Cardiac muscle cell (in vitro differentiated cells and primary cell): ENCODE data around the gene COL28A1. TPM values are rescaled to one million over a fixed set of nuclear protein-coding genes. Genes with fewer than 3 reads are reported as not detected.
"Not testable (repeated sequence)": the region's sequence is repeated elsewhere in the genome, so short reads cannot be mapped to it uniquely, and the experiment has no call there.

Experiments
- DNase-seq, 2 donors: peaks; one replicate each; pipeline versions ENCODE4 v3.0.0 to v3.0.0-alpha.2; 2010 to 2017; ENCODE audit warnings: low read depth in 1 of 2, low spot score in 1 of 2
- H3K27ac ChIP-seq: fragments of 200-600 bp; sonication (generic); 2 replicates; pipeline ENCODE4 v1.5.1; 2016
- H3K27me3 ChIP-seq: fragments of 200-600 bp; sonication (generic); 2 replicates; pipeline ENCODE4 v1.6.0; 2016; ENCODE audit warnings: control low read depth
- H3K36me3 ChIP-seq: fragments of 200-600 bp; sonication (generic); 2 replicates; pipeline ENCODE4 v1.5.1; 2016; ENCODE audit warnings: control low read depth
- H3K4me1 ChIP-seq: fragments of 200-600 bp; sonication (generic); 2 replicates; pipeline ENCODE4 v1.8.1; 2017; ENCODE audit warnings: low read depth, mild to moderate bottlenecking, mixed run types
- H3K4me3 ChIP-seq: fragments of 200-600 bp; sonication (generic); 2 replicates; pipeline ENCODE4 v1.5.1; 2016; ENCODE audit warnings: mild to moderate bottlenecking
- H3K9me3 ChIP-seq: fragments of 200-600 bp; sonication (generic); 2 replicates; pipeline ENCODE4 v1.5.1; 2017; ENCODE audit warnings: low read depth, mild to moderate bottlenecking, control low read depth
- CTCF ChIP-seq: IDR thresholded peaks from 2 replicates; pipeline ENCODE4 v1.5.1; 2012; ENCODE audit warnings: low read depth, mild to moderate bottlenecking, low read length
- polyA plus RNA-seq: library from polyadenylated mRNA; unstranded; fragments of >200 nt; fragmentation: Nextera tagmentation; extraction: Ambion mirVana; gene quantifications from 2 replicates; pipeline ENCODE4 v1.2.1, GENCODE V29; 2016
- total RNA-seq: library from RNA; depleted of rRNA; stranded (reverse); fragments of >200 nt; gene quantifications from 2 replicates; pipeline ENCODE4 v1.2.3, GENCODE V29; 2016

COL28A1 gene
- total and polyA plus RNA-seq, 2 experiments from 2014 or later = 0.65 to 0.83 TPM

- Histone ChIP-seq H3K36me3 (no peaks in the 10 kb centered on the region), H3K9me3 (no peaks in the 10 kb centered on the region), H3K27ac (no peak overlapping the region), H3K4me3 (no peak overlapping the region), H3K4me1 (no peaks in the 10 kb centered on the region), H3K27me3 (no peaks in the 10 kb centered on the region)
- TF ChIP-seq CTCF = no peak
- no peak for DNase-seq
These were observed 56.3 kb downstream of the COL28A1 start for GRCh38 chr7:7479275-7479805.

- no peaks in the 10 kb centered on the region for H3K27me3 ChIP-seq
- H3K4me1 ChIP-seq = no peaks in the 10 kb centered on the region
- H3K27ac ChIP-seq = no peak overlapping the region
- no peak for TF ChIP-seq CTCF
- no peak for DNase-seq
- no peak overlapping the region for H3K4me3 ChIP-seq
- H3K9me3 ChIP-seq = no peaks in the 10 kb centered on the region
- no peaks in the 10 kb centered on the region for H3K36me3 ChIP-seq
These were observed 57.1 kb downstream of the COL28A1 start for GRCh38 chr7:7478569-7478968.

- H3K27ac ChIP-seq, H3K4me1 ChIP-seq, H3K4me3 ChIP-seq, H3K36me3 ChIP-seq, DNase-seq, H3K9me3 ChIP-seq, H3K27me3 ChIP-seq: not testable (repeated sequence)
These were observed 58.0 kb downstream of the COL28A1 start for GRCh38 chr7:7477641-7478040.

GRCh38 chr7:7476381-7476780, 59.3 kb downstream of the COL28A1 start:
- Histone ChIP-seq H3K4me3 (no peak overlapping the region), H3K27me3 (no peaks in the 10 kb centered on the region), H3K36me3 (no peaks in the 10 kb centered on the region), H3K4me1 (no peaks in the 10 kb centered on the region), H3K9me3 (no peaks in the 10 kb centered on the region), H3K27ac (no peak overlapping the region)
- DNase-seq = no peak
- TF ChIP-seq CTCF = no peak

GRCh38 chr7:7475601-7476000, 60.1 kb downstream of the COL28A1 start:
- H3K9me3 ChIP-seq = no peaks in the 10 kb centered on the region

GRCh38 chr7:7474436-7474835, 61.2 kb downstream of the COL28A1 start:
- no peak for DNase-seq
- Histone ChIP-seq H3K27me3 (no peaks in the 10 kb centered on the region), H3K4me1 (no peaks in the 10 kb centered on the region), H3K36me3 (no peaks in the 10 kb centered on the region), H3K4me3 (no peak overlapping the region), H3K9me3 (no peaks in the 10 kb centered on the region), H3K27ac (no peak overlapping the region)
- TF ChIP-seq CTCF = no peak

More at GRCh38 chr7:7475601-7476000, 60.1 kb downstream of the COL28A1 start:
- DNase-seq = no peak
- no peaks in the 10 kb centered on the region for H3K36me3 ChIP-seq
- H3K4me3 ChIP-seq = no peak overlapping the region
- H3K27me3 ChIP-seq = no peaks in the 10 kb centered on the region
- no peak overlapping the region for H3K27ac ChIP-seq
- H3K4me1 ChIP-seq = no peaks in the 10 kb centered on the region
- no peak for TF ChIP-seq CTCF

- H3K4me1 ChIP-seq, DNase-seq, H3K9me3 ChIP-seq, H3K27me3 ChIP-seq, H3K4me3 ChIP-seq, H3K36me3 ChIP-seq, H3K27ac ChIP-seq: not testable (repeated sequence)
These were observed 70.5 kb downstream of the COL28A1 start for GRCh38 chr7:7464991-7465765.
